ENCODE measurements around the gene CBFB. TPM values are rescaled to one million over a fixed set of nuclear protein-coding genes. Genes with fewer than 3 reads are reported as not detected.

The CBFB gene
- total and polyA plus RNA-seq, 2 experiments from 2014 or later, result 26.1 to 26.9 TPM

DNA sequence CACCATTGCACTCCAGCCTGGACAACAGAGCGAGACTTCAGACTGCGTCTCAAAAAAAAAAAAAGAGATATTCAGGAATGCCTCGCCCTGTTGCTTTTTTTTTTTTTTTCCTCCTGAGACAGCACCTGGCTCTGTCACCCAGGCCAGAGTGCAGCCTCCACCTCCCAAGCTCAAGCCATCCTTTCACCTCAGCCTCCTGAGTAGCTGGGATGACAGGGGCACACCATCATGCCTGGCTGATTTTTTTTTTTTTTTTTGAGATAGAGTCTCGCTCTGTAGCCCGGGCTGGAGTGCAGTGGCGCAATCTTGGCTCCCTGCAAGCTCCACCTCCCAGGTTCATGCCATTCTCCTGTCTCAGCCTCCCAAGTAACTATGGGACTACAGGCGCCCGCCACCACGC lies 88.8 kb downstream of the CBFB start:
- TF ChIP-seq POLR2AphosphoS5 (IDR thresholded peaks at IDR 0.05; ENCODE audit: low read depth), result no peak
- TF ChIP-seq EZH2 (IDR thresholded peaks at IDR 0.05; ENCODE audit: low read depth, unreplicated experiment), result no peak
- TF ChIP-seq EZH2phosphoT487 (IDR thresholded peaks at IDR 0.05; ENCODE audit: unreplicated experiment), result no peak
- no peak for TF ChIP-seq CREB1 (CRISPR knock-in tag; IDR thresholded peaks at IDR 0.05; ENCODE audit: low read depth)
- TF ChIP-seq, protein P1, sequence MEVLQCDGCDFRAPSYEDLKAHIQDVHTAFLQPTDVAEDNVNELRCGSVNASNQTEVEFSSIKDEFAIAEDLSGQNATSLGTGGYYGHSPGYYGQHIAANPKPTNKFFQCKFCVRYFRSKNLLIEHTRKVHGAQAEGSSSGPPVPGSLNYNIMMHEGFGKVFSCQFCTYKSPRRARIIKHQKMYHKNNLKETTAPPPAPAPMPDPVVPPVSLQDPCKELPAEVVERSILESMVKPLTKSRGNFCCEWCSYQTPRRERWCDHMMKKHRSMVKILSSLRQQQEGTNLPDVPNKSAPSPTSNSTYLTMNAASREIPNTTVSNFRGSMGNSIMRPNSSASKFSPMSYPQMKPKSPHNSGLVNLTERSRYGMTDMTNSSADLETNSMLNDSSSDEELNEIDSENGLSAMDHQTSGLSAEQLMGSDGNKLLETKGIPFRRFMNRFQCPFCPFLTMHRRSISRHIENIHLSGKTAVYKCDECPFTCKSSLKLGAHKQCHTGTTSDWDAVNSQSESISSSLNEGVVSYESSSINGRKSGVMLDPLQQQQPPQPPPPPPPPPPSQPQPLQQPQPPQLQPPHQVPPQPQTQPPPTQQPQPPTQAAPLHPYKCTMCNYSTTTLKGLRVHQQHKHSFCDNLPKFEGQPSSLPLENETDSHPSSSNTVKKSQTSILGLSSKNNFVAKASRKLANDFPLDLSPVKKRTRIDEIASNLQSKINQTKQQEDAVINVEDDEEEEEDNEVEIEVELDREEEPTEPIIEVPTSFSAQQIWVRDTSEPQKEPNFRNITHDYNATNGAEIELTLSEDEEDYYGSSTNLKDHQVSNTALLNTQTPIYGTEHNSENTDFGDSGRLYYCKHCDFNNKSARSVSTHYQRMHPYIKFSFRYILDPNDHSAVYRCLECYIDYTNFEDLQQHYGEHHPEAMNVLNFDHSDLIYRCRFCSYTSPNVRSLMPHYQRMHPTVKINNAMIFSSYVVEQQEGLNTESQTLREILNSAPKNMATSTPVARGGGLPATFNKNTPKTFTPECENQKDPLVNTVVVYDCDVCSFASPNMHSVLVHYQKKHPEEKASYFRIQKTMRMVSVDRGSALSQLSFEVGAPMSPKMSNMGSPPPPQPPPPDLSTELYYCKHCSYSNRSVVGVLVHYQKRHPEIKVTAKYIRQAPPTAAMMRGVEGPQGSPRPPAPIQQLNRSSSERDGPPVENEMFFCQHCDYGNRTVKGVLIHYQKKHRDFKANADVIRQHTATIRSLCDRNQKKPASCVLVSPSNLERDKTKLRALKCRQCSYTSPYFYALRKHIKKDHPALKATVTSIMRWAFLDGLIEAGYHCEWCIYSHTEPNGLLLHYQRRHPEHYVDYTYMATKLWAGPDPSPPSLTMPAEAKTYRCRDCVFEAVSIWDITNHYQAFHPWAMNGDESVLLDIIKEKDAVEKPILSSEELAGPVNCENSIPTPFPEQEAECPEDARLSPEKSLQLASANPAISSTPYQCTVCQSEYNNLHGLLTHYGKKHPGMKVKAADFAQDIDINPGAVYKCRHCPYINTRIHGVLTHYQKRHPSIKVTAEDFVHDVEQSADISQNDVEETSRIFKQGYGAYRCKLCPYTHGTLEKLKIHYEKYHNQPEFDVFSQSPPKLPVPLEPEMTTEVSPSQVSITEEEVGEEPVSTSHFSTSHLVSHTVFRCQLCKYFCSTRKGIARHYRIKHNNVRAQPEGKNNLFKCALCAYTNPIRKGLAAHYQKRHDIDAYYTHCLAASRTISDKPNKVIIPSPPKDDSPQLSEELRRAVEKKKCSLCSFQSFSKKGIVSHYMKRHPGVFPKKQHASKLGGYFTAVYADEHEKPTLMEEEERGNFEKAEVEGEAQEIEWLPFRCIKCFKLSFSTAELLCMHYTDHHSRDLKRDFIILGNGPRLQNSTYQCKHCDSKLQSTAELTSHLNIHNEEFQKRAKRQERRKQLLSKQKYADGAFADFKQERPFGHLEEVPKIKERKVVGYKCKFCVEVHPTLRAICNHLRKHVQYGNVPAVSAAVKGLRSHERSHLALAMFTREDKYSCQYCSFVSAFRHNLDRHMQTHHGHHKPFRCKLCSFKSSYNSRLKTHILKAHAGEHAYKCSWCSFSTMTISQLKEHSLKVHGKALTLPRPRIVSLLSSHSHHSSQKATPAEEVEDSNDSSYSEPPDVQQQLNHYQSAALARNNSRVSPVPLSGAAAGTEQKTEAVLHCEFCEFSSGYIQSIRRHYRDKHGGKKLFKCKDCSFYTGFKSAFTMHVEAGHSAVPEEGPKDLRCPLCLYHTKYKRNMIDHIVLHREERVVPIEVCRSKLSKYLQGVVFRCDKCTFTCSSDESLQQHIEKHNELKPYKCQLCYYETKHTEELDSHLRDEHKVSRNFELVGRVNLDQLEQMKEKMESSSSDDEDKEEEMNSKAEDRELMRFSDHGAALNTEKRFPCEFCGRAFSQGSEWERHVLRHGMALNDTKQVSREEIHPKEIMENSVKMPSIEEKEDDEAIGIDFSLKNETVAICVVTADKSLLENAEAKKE (CRISPR knock-in tag; IDR thresholded peaks at IDR 0.05), result no peak
- TF ChIP-seq JUNB (IDR thresholded peaks at IDR 0.05; ENCODE audit: unreplicated experiment), result no peak
- TF ChIP-seq ZNF114 (CRISPR knock-in tag; IDR thresholded peaks at IDR 0.05), result no peak
- TF ChIP-seq, protein P2, sequence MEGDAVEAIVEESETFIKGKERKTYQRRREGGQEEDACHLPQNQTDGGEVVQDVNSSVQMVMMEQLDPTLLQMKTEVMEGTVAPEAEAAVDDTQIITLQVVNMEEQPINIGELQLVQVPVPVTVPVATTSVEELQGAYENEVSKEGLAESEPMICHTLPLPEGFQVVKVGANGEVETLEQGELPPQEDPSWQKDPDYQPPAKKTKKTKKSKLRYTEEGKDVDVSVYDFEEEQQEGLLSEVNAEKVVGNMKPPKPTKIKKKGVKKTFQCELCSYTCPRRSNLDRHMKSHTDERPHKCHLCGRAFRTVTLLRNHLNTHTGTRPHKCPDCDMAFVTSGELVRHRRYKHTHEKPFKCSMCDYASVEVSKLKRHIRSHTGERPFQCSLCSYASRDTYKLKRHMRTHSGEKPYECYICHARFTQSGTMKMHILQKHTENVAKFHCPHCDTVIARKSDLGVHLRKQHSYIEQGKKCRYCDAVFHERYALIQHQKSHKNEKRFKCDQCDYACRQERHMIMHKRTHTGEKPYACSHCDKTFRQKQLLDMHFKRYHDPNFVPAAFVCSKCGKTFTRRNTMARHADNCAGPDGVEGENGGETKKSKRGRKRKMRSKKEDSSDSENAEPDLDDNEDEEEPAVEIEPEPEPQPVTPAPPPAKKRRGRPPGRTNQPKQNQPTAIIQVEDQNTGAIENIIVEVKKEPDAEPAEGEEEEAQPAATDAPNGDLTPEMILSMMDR (conservative IDR thresholded peaks at IDR 0.05; ENCODE audit: low read depth in 2 of 2), result no peak
- no peak for TF ChIP-seq NANOG (IDR thresholded peaks at IDR 0.05; ENCODE audit: borderline replicate concordance)
- TF ChIP-seq, protein P3, sequence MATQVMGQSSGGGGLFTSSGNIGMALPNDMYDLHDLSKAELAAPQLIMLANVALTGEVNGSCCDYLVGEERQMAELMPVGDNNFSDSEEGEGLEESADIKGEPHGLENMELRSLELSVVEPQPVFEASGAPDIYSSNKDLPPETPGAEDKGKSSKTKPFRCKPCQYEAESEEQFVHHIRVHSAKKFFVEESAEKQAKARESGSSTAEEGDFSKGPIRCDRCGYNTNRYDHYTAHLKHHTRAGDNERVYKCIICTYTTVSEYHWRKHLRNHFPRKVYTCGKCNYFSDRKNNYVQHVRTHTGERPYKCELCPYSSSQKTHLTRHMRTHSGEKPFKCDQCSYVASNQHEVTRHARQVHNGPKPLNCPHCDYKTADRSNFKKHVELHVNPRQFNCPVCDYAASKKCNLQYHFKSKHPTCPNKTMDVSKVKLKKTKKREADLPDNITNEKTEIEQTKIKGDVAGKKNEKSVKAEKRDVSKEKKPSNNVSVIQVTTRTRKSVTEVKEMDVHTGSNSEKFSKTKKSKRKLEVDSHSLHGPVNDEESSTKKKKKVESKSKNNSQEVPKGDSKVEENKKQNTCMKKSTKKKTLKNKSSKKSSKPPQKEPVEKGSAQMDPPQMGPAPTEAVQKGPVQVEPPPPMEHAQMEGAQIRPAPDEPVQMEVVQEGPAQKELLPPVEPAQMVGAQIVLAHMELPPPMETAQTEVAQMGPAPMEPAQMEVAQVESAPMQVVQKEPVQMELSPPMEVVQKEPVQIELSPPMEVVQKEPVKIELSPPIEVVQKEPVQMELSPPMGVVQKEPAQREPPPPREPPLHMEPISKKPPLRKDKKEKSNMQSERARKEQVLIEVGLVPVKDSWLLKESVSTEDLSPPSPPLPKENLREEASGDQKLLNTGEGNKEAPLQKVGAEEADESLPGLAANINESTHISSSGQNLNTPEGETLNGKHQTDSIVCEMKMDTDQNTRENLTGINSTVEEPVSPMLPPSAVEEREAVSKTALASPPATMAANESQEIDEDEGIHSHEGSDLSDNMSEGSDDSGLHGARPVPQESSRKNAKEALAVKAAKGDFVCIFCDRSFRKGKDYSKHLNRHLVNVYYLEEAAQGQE (IDR thresholded peaks at IDR 0.05; ENCODE audit: unreplicated experiment), result no peak
- no peak for TF ChIP-seq STAT1 (IDR thresholded peaks at IDR 0.05; ENCODE audit: unreplicated experiment)
- no peak for TF ChIP-seq ZNF331 (CRISPR knock-in tag; IDR thresholded peaks at IDR 0.05; ENCODE audit: low read depth)
- TF ChIP-seq, protein P4, sequence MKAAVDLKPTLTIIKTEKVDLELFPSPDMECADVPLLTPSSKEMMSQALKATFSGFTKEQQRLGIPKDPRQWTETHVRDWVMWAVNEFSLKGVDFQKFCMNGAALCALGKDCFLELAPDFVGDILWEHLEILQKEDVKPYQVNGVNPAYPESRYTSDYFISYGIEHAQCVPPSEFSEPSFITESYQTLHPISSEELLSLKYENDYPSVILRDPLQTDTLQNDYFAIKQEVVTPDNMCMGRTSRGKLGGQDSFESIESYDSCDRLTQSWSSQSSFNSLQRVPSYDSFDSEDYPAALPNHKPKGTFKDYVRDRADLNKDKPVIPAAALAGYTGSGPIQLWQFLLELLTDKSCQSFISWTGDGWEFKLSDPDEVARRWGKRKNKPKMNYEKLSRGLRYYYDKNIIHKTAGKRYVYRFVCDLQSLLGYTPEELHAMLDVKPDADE (IDR thresholded peaks at IDR 0.05), result no peak
- peaks cover 31% of the 10 kb centered on the region for H4K20me1 ChIP-seq (replicated peaks; ENCODE audit: insufficient read depth)
- H2AFZ ChIP-seq, result no peak overlapping the region
- no peaks in the 10 kb centered on the region for H3F3A ChIP-seq (replicated peaks; ENCODE audit: low read depth)
- no peak overlapping the region for H3K4me2 ChIP-seq
- Mint-ChIP-seq H3K36me3 (ENCODE audit: low read depth) (peaks cover 13% of the 10 kb centered on the region; the same call in 2 of the 3 replicates), H3K4me3 (no peak overlapping the region), H3K4me1 (peaks cover 13% of the 10 kb centered on the region), H3K9me3 (no peaks in the 10 kb centered on the region; the same call in 2 of the 3 replicates), H3K27me3 (ENCODE audit: insufficient read depth, low read depth, poor library complexity) (no peaks in the 10 kb centered on the region), H3K27ac (no peak overlapping the region)
- H3K27me3 ChIP-seq (ENCODE audit: insufficient read depth), result no peaks in the 10 kb centered on the region
- H3K79me2 ChIP-seq (replicated peaks; ENCODE audit: insufficient read depth), result peaks cover 48% of the 10 kb centered on the region
- ATAC-seq, result no peak
- DNase-seq (ENCODE audit: low spot score), result no peak
- H3K27ac ChIP-seq (ENCODE audit: low read depth), result no peak overlapping the region
- no peak overlapping the region for H3K4me3 ChIP-seq
- H3K9me2 ChIP-seq (ENCODE audit: insufficient read depth), result no peaks in the 10 kb centered on the region
- peaks cover 8% of the 10 kb centered on the region for H3K4me1 ChIP-seq (ENCODE audit: insufficient read depth)
- H3K36me3 ChIP-seq (ENCODE audit: insufficient read depth), result no peaks in the 10 kb centered on the region; the same call in 1 of the 2 replicates

Measured in GM23338 (cell line).